ENCODE measurements around the gene SP3. TPM values are rescaled to one million over a fixed set of nuclear protein-coding genes. Genes with fewer than 3 reads are reported as not detected.

The SP3 gene
- total RNA-seq, 1 donor, result 113 TPM

GRCh38 chr2:173968551-173968950 lies 3.4 kb upstream of the SP3 start:
- no peak for TF ChIP-seq CTCF (IDR thresholded peaks at IDR 0.05; ENCODE audit: extremely low read depth, low read depth, low read length)
- DNase-seq (ENCODE audit: insufficient read length, low spot score, missing footprints), result no peak
- peaks cover 8% of the 10 kb centered on the region for H3K79me2 ChIP-seq (ENCODE audit: insufficient read depth, low read length)
- H4K20me1 ChIP-seq (ENCODE audit: insufficient read depth, low read length), result no peaks in the 10 kb centered on the region
- no peak overlapping the region for H2AFZ ChIP-seq (ENCODE audit: low read length)
- H3K9me3 ChIP-seq (ENCODE audit: low read depth, low read length), result no peaks in the 10 kb centered on the region
- H3K4me3 ChIP-seq (ENCODE audit: insufficient read depth, low read length), result no peak overlapping the region
- no peak overlapping the region for H3K4me2 ChIP-seq (ENCODE audit: insufficient read depth, low read length)
- H3K27me3 ChIP-seq (ENCODE audit: insufficient read depth, low read length), result no peaks in the 10 kb centered on the region
- peaks cover 21% of the 10 kb centered on the region for H3K4me1 ChIP-seq (ENCODE audit: insufficient read depth, low read length)
- H3K27ac ChIP-seq (ENCODE audit: low read depth, low read length), result no peak overlapping the region
- no peaks in the 10 kb centered on the region for H3K36me3 ChIP-seq (ENCODE audit: insufficient read depth, low read length)

- peak overlapping the region; percentile 91 for H3K4me2 ChIP-seq (ENCODE audit: insufficient read depth, low read length)
- peak; percentile 62 for DNase-seq (ENCODE audit: insufficient read length, low spot score, missing footprints)
- no peaks in the 10 kb centered on the region for H3K27me3 ChIP-seq (ENCODE audit: insufficient read depth, low read length)
- peaks cover 2% of the 10 kb centered on the region for H3K36me3 ChIP-seq (ENCODE audit: insufficient read depth, low read length)
- H3K9me3 ChIP-seq (ENCODE audit: low read depth, low read length), result no peaks in the 10 kb centered on the region
- H4K20me1 ChIP-seq (ENCODE audit: insufficient read depth, low read length), result peaks cover 12% of the 10 kb centered on the region
- H3K4me3 ChIP-seq (ENCODE audit: insufficient read depth, low read length), result peak overlapping the region; percentile 89
- peak overlapping the region; percentile 90 for H2AFZ ChIP-seq (ENCODE audit: low read length)
- peaks cover 27% of the 10 kb centered on the region for H3K79me2 ChIP-seq (ENCODE audit: insufficient read depth, low read length)
- peaks cover 21% of the 10 kb centered on the region for H3K4me1 ChIP-seq (ENCODE audit: insufficient read depth, low read length)
- peak overlapping the region; percentile 94 for H3K27ac ChIP-seq (ENCODE audit: low read depth, low read length)
- no peak for TF ChIP-seq CTCF (IDR thresholded peaks at IDR 0.05; ENCODE audit: extremely low read depth, low read depth, low read length)
Observed at GRCh38 chr2:173966274-173967098, 1.3 kb upstream of the SP3 start.

- peak overlapping the region; percentile 67 for H2AFZ ChIP-seq (ENCODE audit: low read length)
Observed at GRCh38 chr2:173964565-173965371, 405 bp downstream of the SP3 start.

More at GRCh38 chr2:173964565-173965371, 405 bp downstream of the SP3 start:
- H3K27me3 ChIP-seq (ENCODE audit: insufficient read depth, low read length), result no peaks in the 10 kb centered on the region
- H3K4me1 ChIP-seq (ENCODE audit: insufficient read depth, low read length), result peaks cover 12% of the 10 kb centered on the region
- H3K9me3 ChIP-seq (ENCODE audit: low read depth, low read length), result no peaks in the 10 kb centered on the region
- H4K20me1 ChIP-seq (ENCODE audit: insufficient read depth, low read length), result peaks cover 21% of the 10 kb centered on the region
- no peak for TF ChIP-seq CTCF (IDR thresholded peaks at IDR 0.05; ENCODE audit: extremely low read depth, low read depth, low read length)
- peak overlapping the region; percentile 89 for H3K4me3 ChIP-seq (ENCODE audit: insufficient read depth, low read length)
- H3K27ac ChIP-seq (ENCODE audit: low read depth, low read length), result peak overlapping the region; percentile 94
- DNase-seq (ENCODE audit: insufficient read length, low spot score, missing footprints), result peak; percentile 94
- H3K36me3 ChIP-seq (ENCODE audit: insufficient read depth, low read length), result peaks cover 6% of the 10 kb centered on the region
- peaks cover 44% of the 10 kb centered on the region for H3K79me2 ChIP-seq (ENCODE audit: insufficient read depth, low read length)
- H3K4me2 ChIP-seq (ENCODE audit: insufficient read depth, low read length), result peak overlapping the region; percentile 50
